ENCODE measurements around the gene LRRC8E. TPM values are rescaled to one million over a fixed set of nuclear protein-coding genes. Genes with fewer than 3 reads are reported as not detected.

Gene LRRC8E
- 1 to 10 TPM in 1 of 4 donors, under 1 TPM in 1, not detected in 2; 0.79 to 1.5 TPM for total RNA-seq

- Histone ChIP-seq H3K27ac (peak within 1 kb of the TSS in 1 of 4 donors; percentile 29), H3K27me3 (peaks cover 38% of the 10 kb centered on the region), H3K4me1 (peaks cover 0 to 11% (median 9%) of the 10 kb centered on the region in 4 donors), H3K36me3 (no peaks in the 10 kb centered on the region), H3K9me3 (no peaks in the 10 kb centered on the region), H3K4me3 (peak within 1 kb of the TSS in 3 of 4 donors; percentile 36 to 48 (median 43))
- in situ Hi-C loops (cut with MboI; ENCODE audit: low pct_ligation_motif_present in 1 of 4, low pct_unique_long_range_greater_than_20kb in 1 of 4, low sequenced_read_pairs in 3 of 4), result no loop called here
- TF ChIP-seq EP300 (IDR thresholded peaks at IDR 0.05; ENCODE audit: low read depth) (no peak), POLR2AphosphoS5 (IDR thresholded peaks at IDR 0.05) (no peak), POLR2A (IDR thresholded peaks at IDR 0.05) (peak; percentile 30), CTCF (IDR thresholded peaks at IDR 0.05) (no peak)
- 11% methylated on average over 50 of the region's 53 CpGs; no CpG with 5 or more reads in 1 of the 2 donors for WGBS, 2 donors (ENCODE audit: low coverage in 1 of 2)
- intact Hi-C loops (cut with DNase I; ENCODE audit: low total_unique reads), result no loop called here
- DNase-seq, result peak; percentile 79
These were observed at the start of gene LRRC8E for GRCh38 chr19:7888145-7888825. TSS of gene LRRC8E (plus strand) at chr19:7888510. CDS start at chr19:7895604, 7,094 bp downstream.

- Histone ChIP-seq H3K27me3 (no peaks in the 10 kb centered on the region), H3K36me3 (no peaks in the 10 kb centered on the region), H3K4me1 (no peaks in the 10 kb centered on the region), H3K9me3 (no peaks in the 10 kb centered on the region), H3K4me3 (no peak overlapping the region), H3K27ac (no peak overlapping the region)
- TF ChIP-seq POLR2AphosphoS5 (IDR thresholded peaks at IDR 0.05) (no peak), CTCF (IDR thresholded peaks at IDR 0.05) (no peak), EP300 (IDR thresholded peaks at IDR 0.05; ENCODE audit: low read depth) (no peak), POLR2A (IDR thresholded peaks at IDR 0.05) (no peak)
- intact Hi-C loops (cut with DNase I; ENCODE audit: low total_unique reads), result no loop called here
- no peak for DNase-seq
- 83 to 95% methylated on average over 3 to 6 of the region's 6 CpGs for WGBS, 2 donors (ENCODE audit: low coverage in 1 of 2)
- in situ Hi-C loops (cut with MboI; ENCODE audit: low pct_ligation_motif_present in 1 of 4, low pct_unique_long_range_greater_than_20kb in 1 of 4, low sequenced_read_pairs in 3 of 4), result no loop called here
These were observed 48.8 kb upstream of the LRRC8E start for GRCh38 chr19:7839476-7839875.

GRCh38 chr19:7840629-7841028 is 47.7 kb upstream of the LRRC8E start:
- Histone ChIP-seq H3K4me1 (no peaks in the 10 kb centered on the region), H3K27me3 (no peaks in the 10 kb centered on the region), H3K4me3 (no peak overlapping the region), H3K9me3 (no peaks in the 10 kb centered on the region), H3K27ac (no peak overlapping the region), H3K36me3 (no peaks in the 10 kb centered on the region)
- no peak for DNase-seq
- in situ Hi-C loops (cut with MboI; ENCODE audit: low pct_ligation_motif_present in 1 of 4, low pct_unique_long_range_greater_than_20kb in 1 of 4, low sequenced_read_pairs in 3 of 4) (no loop called here), intact Hi-C loops (cut with DNase I; ENCODE audit: low total_unique reads) (no loop called here)
- no peak for TF ChIP-seq POLR2AphosphoS5 (IDR thresholded peaks at IDR 0.05)
- TF ChIP-seq EP300 (IDR thresholded peaks at IDR 0.05; ENCODE audit: low read depth), result no peak
- TF ChIP-seq CTCF (IDR thresholded peaks at IDR 0.05), result no peak
- no peak for TF ChIP-seq POLR2A (IDR thresholded peaks at IDR 0.05)
- 94 to 95% methylated on average over 3 to 8 of the region's 8 CpGs for whole genome bisulfite sequencing, 2 donors (ENCODE audit: low coverage in 1 of 2)

GRCh38 chr19:7841751-7842660 is 46.3 kb upstream of the LRRC8E start:
- H3K9me3 ChIP-seq, result no peaks in the 10 kb centered on the region
- no peaks in the 10 kb centered on the region for H3K4me1 ChIP-seq
- WGBS, 2 donors (ENCODE audit: low coverage in 1 of 2), result 58 to 91% methylated on average over 2 to 11 of the region's 11 CpGs
- no peaks in the 10 kb centered on the region for H3K36me3 ChIP-seq
- H3K27me3 ChIP-seq, result no peaks in the 10 kb centered on the region
- in situ Hi-C loops (cut with MboI; ENCODE audit: low pct_ligation_motif_present in 1 of 4, low pct_unique_long_range_greater_than_20kb in 1 of 4, low sequenced_read_pairs in 3 of 4), result no loop called here
- H3K27ac ChIP-seq, result no peak overlapping the region
- no peak for TF ChIP-seq POLR2A (IDR thresholded peaks at IDR 0.05)
- TF ChIP-seq POLR2AphosphoS5 (IDR thresholded peaks at IDR 0.05), result no peak
- no peak for TF ChIP-seq EP300 (IDR thresholded peaks at IDR 0.05; ENCODE audit: low read depth)
- TF ChIP-seq CTCF (IDR thresholded peaks at IDR 0.05), result no peak
- intact Hi-C loops (cut with DNase I; ENCODE audit: low total_unique reads), result no loop called here
- DNase-seq, result no peak
- no peak overlapping the region for H3K4me3 ChIP-seq
